ENCODE results near the gene OR5K4. TPM values are rescaled to one million over a fixed set of nuclear protein-coding genes. Genes with fewer than 3 reads are reported as not detected.
A peak's percentile ranks its signal among the peaks of the same experiment; 100 is the strongest.

The OR5K4 gene
- total RNA-seq, 1 donor from 2014 or later, result not detected

GRCh38 chr3:98343647-98344507, 9.8 kb upstream of the OR5K4 start:
- no peak for DNase-seq (ENCODE audit: low read depth)
- TF ChIP-seq CTCF (conservative IDR thresholded peaks at IDR 0.05; ENCODE audit: low read depth, low read length), result peak; percentile 82
- no peak overlapping the region for H3K4me3 ChIP-seq (ENCODE audit: low read depth, low read length)

- no peak overlapping the region for H3K4me3 ChIP-seq (ENCODE audit: low read depth, low read length)
- no peak for TF ChIP-seq CTCF (conservative IDR thresholded peaks at IDR 0.05; ENCODE audit: low read depth, low read length)
- DNase-seq (ENCODE audit: low read depth), result no peak
Observed at GRCh38 chr3:98350082-98350481, 3.6 kb upstream of the OR5K4 start.

GRCh38 chr3:98359250-98359649, 5.6 kb downstream of the OR5K4 start:
- TF ChIP-seq CTCF (conservative IDR thresholded peaks at IDR 0.05; ENCODE audit: low read depth, low read length), result no peak
- H3K4me3 ChIP-seq (ENCODE audit: low read depth, low read length), result no peak overlapping the region
- no peak for DNase-seq (ENCODE audit: low read depth)

GRCh38 chr3:98359993-98360675, 6.5 kb downstream of the OR5K4 start:
- peak; percentile 25 for TF ChIP-seq CTCF (conservative IDR thresholded peaks at IDR 0.05; ENCODE audit: low read depth, low read length)
- H3K4me3 ChIP-seq (ENCODE audit: low read depth, low read length), result no peak overlapping the region
- DNase-seq (ENCODE audit: low read depth), result no peak

GRCh38 chr3:98360681-98361080, 7.0 kb downstream of the OR5K4 start:
- no peak for DNase-seq (ENCODE audit: low read depth)

GRCh38 chr3:98361289-98361688, 7.6 kb downstream of the OR5K4 start:
- DNase-seq (ENCODE audit: low read depth), result no peak
- no peak for TF ChIP-seq CTCF (conservative IDR thresholded peaks at IDR 0.05; ENCODE audit: low read depth, low read length)
- H3K4me3 ChIP-seq (ENCODE audit: low read depth, low read length), result no peak overlapping the region

More at GRCh38 chr3:98360681-98361080, 7.0 kb downstream of the OR5K4 start:
- no peak overlapping the region for H3K4me3 ChIP-seq (ENCODE audit: low read depth, low read length)
- TF ChIP-seq CTCF (conservative IDR thresholded peaks at IDR 0.05; ENCODE audit: low read depth, low read length), result no peak

Data from epithelial cell of proximal tubule (primary cell).